ENCODE measurements around the gene AGAP1. TPM values are rescaled to one million over a fixed set of nuclear protein-coding genes. Genes with fewer than 3 reads are reported as not detected.
A peak's percentile ranks its signal among the peaks of the same experiment; 100 is the strongest.

The AGAP1 gene
- total and polyA plus RNA-seq, 7 donors, result 4.2 to 21.6 (median 16.6) TPM

- Histone ChIP-seq H3K27me3 (ENCODE audit: insufficient read depth in 3 of 3, low read length in 2 of 3) (no peaks in the 10 kb centered on the region), H3K4me3 (no peak overlapping the region), H3K36me3 (ENCODE audit: insufficient read depth in 1 of 2, low read depth in 1 of 2) (no peaks in the 10 kb centered on the region), H3K4me1 (no peaks in the 10 kb centered on the region), H3K9me3 (no peaks in the 10 kb centered on the region), H3K27ac (no peak overlapping the region)
- TF ChIP-seq CTCF (IDR thresholded peaks at IDR 0.05), result no peak
- DNase-seq (no peak), ATAC-seq (no peak)
- WGBS, 3 donors, result 91 to 93% (median 92%) methylated on average over 3 of the region's 3 CpGs
- intact Hi-C loops (cut with DNase I), result no loop called here
These were observed 46.6 kb upstream of the AGAP1 start for GRCh38 chr2:235447210-235447609.

- Histone ChIP-seq H3K4me1 (no peaks in the 10 kb centered on the region), H3K27me3 (ENCODE audit: insufficient read depth in 3 of 3, low read length in 2 of 3) (no peaks in the 10 kb centered on the region), H3K27ac (no peak overlapping the region), H3K4me3 (no peak overlapping the region), H3K9me3 (no peaks in the 10 kb centered on the region), H3K36me3 (ENCODE audit: insufficient read depth in 1 of 2, low read depth in 1 of 2) (no peaks in the 10 kb centered on the region)
- WGBS, 3 donors, result 90 to 92% (median 91%) methylated on average over 9 of the region's 9 CpGs
- ATAC-seq, result no peak
- DNase-seq, result no peak
- intact Hi-C loops (cut with DNase I), result no loop called here
- no peak for TF ChIP-seq CTCF (IDR thresholded peaks at IDR 0.05)
These were observed 44.3 kb upstream of the AGAP1 start for GRCh38 chr2:235449568-235449967.

GRCh38 chr2:235453605-235454151 lies 40.2 kb upstream of the AGAP1 start:
- Histone ChIP-seq H3K36me3 (ENCODE audit: insufficient read depth in 1 of 2, low read depth in 1 of 2) (no peaks in the 10 kb centered on the region), H3K27ac (no peak overlapping the region), H3K4me3 (no peak overlapping the region), H3K4me1 (no peaks in the 10 kb centered on the region), H3K9me3 (no peaks in the 10 kb centered on the region), H3K27me3 (ENCODE audit: insufficient read depth in 3 of 3, low read length in 2 of 3) (no peaks in the 10 kb centered on the region)
- no peak for TF ChIP-seq CTCF (IDR thresholded peaks at IDR 0.05)
- no peak for DNase-seq
- 89 to 93% (median 92%) methylated on average over 6 of the region's 6 CpGs for WGBS, 3 donors
- intact Hi-C loops (cut with DNase I), result no loop called here
- ATAC-seq, result no peak

- TF ChIP-seq CTCF (IDR thresholded peaks at IDR 0.05), result no peak
- Histone ChIP-seq H3K36me3 (ENCODE audit: insufficient read depth in 1 of 2, low read depth in 1 of 2) (no peaks in the 10 kb centered on the region), H3K4me3 (no peak overlapping the region), H3K9me3 (no peaks in the 10 kb centered on the region), H3K27me3 (ENCODE audit: insufficient read depth in 3 of 3, low read length in 2 of 3) (peaks cover 0 to 5% (median 3%) of the 10 kb centered on the region in 3 donors), H3K27ac (no peak overlapping the region), H3K4me1 (no peaks in the 10 kb centered on the region)
- ATAC-seq (no peak), DNase-seq (peak in 1 of 2 donors; percentile 13)
- 51 to 56% (median 54%) methylated on average over 7 of the region's 7 CpGs for WGBS, 3 donors
- intact Hi-C loops (cut with DNase I), result no loop called here
These were observed 35.0 kb upstream of the AGAP1 start for GRCh38 chr2:235458839-235459273.

GRCh38 chr2:235460548-235461047 lies 33.2 kb upstream of the AGAP1 start:
- H3K4me1 ChIP-seq, result no peaks in the 10 kb centered on the region
- H3K36me3 ChIP-seq (ENCODE audit: insufficient read depth in 1 of 2, low read depth in 1 of 2), result no peaks in the 10 kb centered on the region
- DNase-seq (no peak), ATAC-seq (no peak)
- no peak overlapping the region for H3K4me3 ChIP-seq
- no peak for TF ChIP-seq CTCF (IDR thresholded peaks at IDR 0.05)
- H3K9me3 ChIP-seq, result no peaks in the 10 kb centered on the region
- intact Hi-C loops (cut with DNase I), result no loop called here
- WGBS, 3 donors, result 78 to 89% (median 86%) methylated on average over 8 of the region's 8 CpGs
- no peak overlapping the region for H3K27ac ChIP-seq
- peaks cover 0 to 5% (median 3%) of the 10 kb centered on the region in 3 donors for H3K27me3 ChIP-seq (ENCODE audit: insufficient read depth in 3 of 3, low read length in 2 of 3)
